K562 (cell line): ENCODE data around the gene SNAPC3. TPM values are rescaled to one million over a fixed set of nuclear protein-coding genes. Genes with fewer than 3 reads are reported as not detected.

Experiments used
- CREB1 ChIP-seq, 2 experiments: sonication (generic) in 1 of 2; formaldehyde crosslinking in 1 of 2; IDR thresholded peaks; 2 replicates each; pipeline versions ENCODE4 v1.6.1 to v1.8.0; 2012 to 2022; ENCODE audit warnings: inconsistent platforms in 1 of 2, mild to moderate bottlenecking in 1 of 2, missing genetic modification reagents in 1 of 2, moderate library complexity in 1 of 2
- MNT ChIP-seq, 2 experiments: fragments of 450-650 bp; conservative IDR thresholded peaks; 2 replicates each; pipeline ENCODE4 v1.6.1; 2017; ENCODE audit warnings: mild to moderate bottlenecking in 2 of 2, moderate library complexity in 2 of 2
- MYC ChIP-seq, 2 experiments: fragments of 250-450 bp in 1 of 2; sonication (Bioruptor Pico) in 1 of 2; IDR thresholded peaks; 2 replicates each; pipeline versions ENCODE4 v1.5.1 to v1.6.1; 2012 to 2021; ENCODE audit warnings: low read depth in 2 of 2, borderline replicate concordance in 1 of 2, improper control_type of control experiment in 1 of 2, low read length in 1 of 2, mild to moderate bottlenecking in 1 of 2, moderate library complexity in 1 of 2
- NFRKB ChIP-seq: fragments of 450-650 bp; IDR thresholded peaks from 2 replicates; pipeline ENCODE4 v1.6.1; 2016; ENCODE audit warnings: low read depth
- TFAP4 ChIP-seq: sonication (generic); formaldehyde crosslinking; IDR thresholded peaks from 2 replicates; pipeline ENCODE4 v1.8.0; 2022; ENCODE audit warnings: missing genetic modification reagents, mild to moderate bottlenecking, moderate library complexity, borderline replicate concordance
- ZNF407 ChIP-seq: fragments of 450-650 bp; IDR thresholded peaks from 2 replicates; pipeline ENCODE4 v1.6.1; 2016; ENCODE audit warnings: low read depth
- polyA plus RNA-seq, 8 experiments: library from polyadenylated mRNA; depleted of rRNA in 4 of 8; stranded (reverse) in 5 of 8; unstranded in 3 of 8; fragments of >200 nt; fragmentation: Nextera tagmentation in 2 of 8; fragmentation: Illumina TruSeq in 1 of 8; extraction: Ambion mirVana in 2 of 8; extraction: Trizol in 1 of 8; gene quantifications; 2 replicates each; pipeline versions ENCODE4 v1.2.1 to v1.2.3, GENCODE V29; 2011 to 2014; ENCODE audit warnings: inconsistent platforms in 1 of 8, missing spikeins in 1 of 8
- total RNA-seq, 7 experiments: library from RNA; depleted of rRNA in 6 of 7; stranded (reverse); fragments of >200 nt in 6 of 7; fragmentation: Illumina TruSeq in 2 of 7; extraction: Trizol in 2 of 7; gene quantifications; 2 replicates each; pipeline versions ENCODE4 v1.2.1 to v1.2.3, GENCODE V29; 2011 to 2021; ENCODE audit warnings: low replicate concordance in 1 of 7
- TF ChIP-seq, protein P1 (sequence below): fragments of 250-450 bp; sonication (Bioruptor Pico); IDR thresholded peaks from 2 replicates; pipeline ENCODE4 v1.4.0; 2020
- TF ChIP-seq, protein P2 (sequence below): sonication (generic); formaldehyde crosslinking; IDR thresholded peaks from 2 replicates; pipeline ENCODE4 v1.8.0; 2023; ENCODE audit warnings: mild to moderate bottlenecking, missing genetic modification reagents

Gene SNAPC3
- total and polyA plus RNA-seq, 9 of the 15 experiments (the other 6 are each of a cell fraction or from before 2014, with no cell fraction given): 2.3 to 38.9 (median 19.8) TPM

DNA sequence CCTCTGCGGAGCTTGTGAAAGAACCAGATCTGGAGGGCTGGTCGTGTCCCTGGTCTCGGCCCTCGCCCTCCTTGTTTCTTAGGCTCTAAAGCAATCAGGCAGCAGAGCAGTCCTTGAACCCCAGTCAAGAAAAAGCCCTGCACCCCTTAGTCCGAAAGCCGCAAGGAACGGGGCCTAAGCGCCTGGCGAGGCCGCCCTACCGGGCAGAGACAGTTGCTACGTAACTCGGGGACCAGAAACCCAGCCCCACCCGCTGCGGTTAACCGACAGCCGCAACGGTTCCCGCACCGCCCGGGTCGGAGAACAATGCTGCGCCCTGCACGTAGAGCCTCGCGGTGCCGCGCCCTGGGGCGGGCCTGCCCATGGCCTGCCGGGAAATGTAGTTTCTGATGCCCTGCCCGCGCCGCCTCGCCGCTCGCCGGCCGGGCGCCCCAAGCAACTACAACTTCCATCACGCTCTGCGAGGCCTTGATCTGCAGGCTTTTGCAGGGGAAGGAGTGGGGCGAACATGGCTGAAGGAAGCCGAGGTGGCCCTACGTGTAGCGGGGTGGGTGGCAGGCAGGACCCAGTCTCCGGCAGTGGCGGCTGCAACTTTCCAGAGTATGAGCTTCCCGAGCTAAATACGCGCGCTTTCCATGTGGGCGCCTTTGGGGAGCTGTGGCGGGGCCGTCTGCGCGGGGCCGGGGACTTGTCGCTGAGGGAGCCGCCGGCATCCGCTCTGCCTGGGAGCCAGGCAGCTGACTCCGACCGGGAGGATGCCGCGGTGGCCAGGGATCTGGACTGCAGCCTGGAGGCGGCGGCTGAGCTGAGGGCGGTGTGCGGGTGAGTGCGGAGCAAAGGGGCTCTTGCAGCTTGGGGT lies at the start of gene SNAPC3 (continued):
- no peak for TF ChIP-seq ZNF407
- TF ChIP-seq, protein P1, sequence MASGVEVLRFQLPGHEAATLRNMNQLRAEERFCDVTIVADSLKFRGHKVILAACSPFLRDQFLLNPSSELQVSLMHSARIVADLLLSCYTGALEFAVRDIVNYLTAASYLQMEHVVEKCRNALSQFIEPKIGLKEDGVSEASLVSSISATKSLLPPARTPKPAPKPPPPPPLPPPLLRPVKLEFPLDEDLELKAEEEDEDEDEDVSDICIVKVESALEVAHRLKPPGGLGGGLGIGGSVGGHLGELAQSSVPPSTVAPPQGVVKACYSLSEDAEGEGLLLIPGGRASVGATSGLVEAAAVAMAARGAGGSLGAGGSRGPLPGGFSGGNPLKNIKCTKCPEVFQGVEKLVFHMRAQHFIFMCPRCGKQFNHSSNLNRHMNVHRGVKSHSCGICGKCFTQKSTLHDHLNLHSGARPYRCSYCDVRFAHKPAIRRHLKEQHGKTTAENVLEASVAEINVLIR: peak; percentile 32; the same call in 1 of the 2 replicates
- TF ChIP-seq MNT (conservative IDR thresholded peaks at IDR 0.05): peak; percentile 69 to 83
- TF ChIP-seq MYC (IDR thresholded peaks at IDR 0.05; ENCODE audit: low read depth, low read length): peak; percentile 80; the same call in 1 of the 2 replicates
- TF ChIP-seq MYC (CRISPR knock-in tag; IDR thresholded peaks at IDR 0.05; ENCODE audit: borderline replicate concordance, low read depth): no peak
- peak; percentile 55; the same call in 1 of the 2 replicates for TF ChIP-seq NFRKB
- TF ChIP-seq, protein P2, sequence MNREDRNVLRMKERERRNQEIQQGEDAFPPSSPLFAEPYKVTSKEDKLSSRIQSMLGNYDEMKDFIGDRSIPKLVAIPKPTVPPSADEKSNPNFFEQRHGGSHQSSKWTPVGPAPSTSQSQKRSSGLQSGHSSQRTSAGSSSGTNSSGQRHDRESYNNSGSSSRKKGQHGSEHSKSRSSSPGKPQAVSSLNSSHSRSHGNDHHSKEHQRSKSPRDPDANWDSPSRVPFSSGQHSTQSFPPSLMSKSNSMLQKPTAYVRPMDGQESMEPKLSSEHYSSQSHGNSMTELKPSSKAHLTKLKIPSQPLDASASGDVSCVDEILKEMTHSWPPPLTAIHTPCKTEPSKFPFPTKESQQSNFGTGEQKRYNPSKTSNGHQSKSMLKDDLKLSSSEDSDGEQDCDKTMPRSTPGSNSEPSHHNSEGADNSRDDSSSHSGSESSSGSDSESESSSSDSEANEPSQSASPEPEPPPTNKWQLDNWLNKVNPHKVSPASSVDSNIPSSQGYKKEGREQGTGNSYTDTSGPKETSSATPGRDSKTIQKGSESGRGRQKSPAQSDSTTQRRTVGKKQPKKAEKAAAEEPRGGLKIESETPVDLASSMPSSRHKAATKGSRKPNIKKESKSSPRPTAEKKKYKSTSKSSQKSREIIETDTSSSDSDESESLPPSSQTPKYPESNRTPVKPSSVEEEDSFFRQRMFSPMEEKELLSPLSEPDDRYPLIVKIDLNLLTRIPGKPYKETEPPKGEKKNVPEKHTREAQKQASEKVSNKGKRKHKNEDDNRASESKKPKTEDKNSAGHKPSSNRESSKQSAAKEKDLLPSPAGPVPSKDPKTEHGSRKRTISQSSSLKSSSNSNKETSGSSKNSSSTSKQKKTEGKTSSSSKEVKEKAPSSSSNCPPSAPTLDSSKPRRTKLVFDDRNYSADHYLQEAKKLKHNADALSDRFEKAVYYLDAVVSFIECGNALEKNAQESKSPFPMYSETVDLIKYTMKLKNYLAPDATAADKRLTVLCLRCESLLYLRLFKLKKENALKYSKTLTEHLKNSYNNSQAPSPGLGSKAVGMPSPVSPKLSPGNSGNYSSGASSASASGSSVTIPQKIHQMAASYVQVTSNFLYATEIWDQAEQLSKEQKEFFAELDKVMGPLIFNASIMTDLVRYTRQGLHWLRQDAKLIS (CRISPR knock-in tag): 0 out of 2 replicates have a peak, but pooled peaks have one; percentile 43
- peak; percentile 69 for TF ChIP-seq CREB1 (IDR thresholded peaks at IDR 0.05)
- TF ChIP-seq CREB1 (CRISPR knock-in tag; IDR thresholded peaks at IDR 0.05): peak; percentile 71
- peak; percentile 84 for TF ChIP-seq TFAP4 (CRISPR knock-in tag)
